K562 (cell line): ENCODE data around the gene CALM3. TPM values are rescaled to one million over a fixed set of nuclear protein-coding genes. Genes with fewer than 3 reads are reported as not detected.

Experiments
- ATAC-seq: fragments of 200-7000 bp; cut with Tn5 transposase; 3 replicates; pipeline ENCODE4 v1.9.1; 2020; ENCODE audit warnings: moderate library complexity
- BruUV-seq: library from RNA; stranded (reverse); fragments of 400-500 nt; replicated peaks from 2 replicates; lab custom pipeline; 2021; lab: Mats Ljungman, UMichigan
- CTCF ChIA-PET: fragments of 300-600 bp; formaldehyde crosslinking; extraction: SDS; loops from one replicate; lab custom pipeline; 2021; ENCODE audit warnings: low intra/inter-chr PET ratio; lab: Yijun Ruan, JAX
- POLR2A ChIA-PET: fragments of 300-600, 350-650 bp; sonication (Branson Sonifier 250); formaldehyde crosslinking; extraction: SDS; loops from one replicate; lab custom pipeline; 2021; ENCODE audit warnings: antibody characterized with exemption, inconsistent platforms; lab: Yijun Ruan, JAX
- DNase-seq, 4 experiments: peaks; one replicate each; pipeline versions ENCODE4 v3.0.0 to v3.0.0-alpha.2; 2011 to 2018; ENCODE audit warnings: low spot score in 3 of 4, mixed read lengths in 3 of 4; ENCODE audit errors: extremely low read depth in 1 of 4
- FAIRE-seq: peaks from 2 replicates; lab custom pipeline; 2011; peaks lifted over from hg19 to GRCh38; lab: Jason Lieb, UNC
- H2AFZ ChIP-seq: 2 replicates; pipeline ENCODE4 v1.6.0; 2011; ENCODE audit warnings: low read depth, low read length, control low read depth, inconsistent platforms
- H3K27ac ChIP-seq: fragments of 200-600 bp; 3 replicates; pipeline ENCODE4 v1.8.0; 2011; ENCODE audit warnings: low read depth, mild to moderate bottlenecking, control low read depth, inconsistent platforms, low read length, moderate library complexity, mixed read lengths; ENCODE audit errors: extremely low read depth
- H3K27me3 ChIP-seq, 2 experiments: fragments of 300-600 bp in 1 of 2; 2 replicates in 1 of 2; 3 replicates in 1 of 2; pipeline versions ENCODE4 v1.6.0 to v1.8.0; 2011; ENCODE audit warnings: inconsistent platforms in 2 of 2, low read length in 2 of 2, mild to moderate bottlenecking in 1 of 2, mixed read lengths in 1 of 2, moderate library complexity in 1 of 2; ENCODE audit not compliant: control insufficient read depth in 2 of 2, insufficient read depth in 2 of 2
- H3K36me3 ChIP-seq: fragments of 300-600 bp; 3 replicates; pipeline ENCODE4 v1.8.0; 2011; ENCODE audit warnings: mild to moderate bottlenecking, low read length, inconsistent platforms; ENCODE audit not compliant: control insufficient read depth, insufficient read depth
- H3K4me1 ChIP-seq, 2 experiments: fragments of 200-600 bp in 1 of 2; replicated peaks in 1 of 2; 2 replicates in 1 of 2; 3 replicates in 1 of 2; pipeline versions ENCODE4 v1.5.1 to v1.8.0; 2011; ENCODE audit warnings: inconsistent platforms in 2 of 2, low read length in 2 of 2, mild to moderate bottlenecking in 1 of 2, mixed read lengths in 1 of 2, moderate library complexity in 1 of 2; ENCODE audit not compliant: control insufficient read depth in 2 of 2, insufficient read depth in 2 of 2
- H3K4me2 ChIP-seq: 2 replicates; pipeline ENCODE4 v1.6.1; 2011; ENCODE audit warnings: low read length, control low read depth, inconsistent platforms, mixed read lengths; ENCODE audit not compliant: insufficient read depth
- H3K4me3 ChIP-seq: fragments of 200-600 bp; sonication (generic), shearing (Covaris generic); 2 replicates; pipeline ENCODE4 v1.5.1; 2016; ENCODE audit warnings: control low read depth, inconsistent platforms
- H3K79me2 ChIP-seq: fragments of 200-600 bp; 3 replicates; pipeline ENCODE4 v1.8.0; 2011; ENCODE audit warnings: low read length, inconsistent platforms; ENCODE audit not compliant: control insufficient read depth, insufficient read depth
- H3K9ac ChIP-seq, 2 experiments: 2 replicates each; pipeline versions ENCODE4 v1.6.0 to v1.6.1; 2011; ENCODE audit warnings: low read depth in 2 of 2, low read length in 2 of 2, control low read depth in 1 of 2, inconsistent platforms in 1 of 2, mild to moderate bottlenecking in 1 of 2, mixed read lengths in 1 of 2; ENCODE audit not compliant: insufficient read depth in 1 of 2
- H3K9me1 ChIP-seq: one replicate; pipeline ENCODE4 v1.6.0; 2011; ENCODE audit warnings: inconsistent platforms, mild to moderate bottlenecking, low read length, moderate library complexity; ENCODE audit not compliant: control insufficient read depth, insufficient read depth
- H3K9me3 ChIP-seq: replicated peaks from 2 replicates; pipeline ENCODE4 v1.5.1; 2011; ENCODE audit warnings: low read depth, low read length, inconsistent platforms; ENCODE audit not compliant: control insufficient read depth, insufficient read depth
- H4K20me1 ChIP-seq: replicated peaks from 2 replicates; pipeline ENCODE4 v1.6.1; 2011; ENCODE audit warnings: low read length, inconsistent platforms, mixed read lengths; ENCODE audit not compliant: control insufficient read depth, insufficient read depth
- ZNF282 ChIP-seq: sonication (generic); formaldehyde crosslinking; IDR thresholded peaks from 2 replicates; pipeline ENCODE4 v1.8.1; 2023; ENCODE audit warnings: missing genetic modification reagents
- ZNF584 ChIP-seq: fragments of 200-800 bp; sonication (Bioruptor generic); IDR thresholded peaks from 2 replicates; pipeline ENCODE4 v1.6.1; 2016; ENCODE audit warnings: low read depth, mild to moderate bottlenecking, missing genetic modification characterization, missing compliant biosample characterization
- WGBS: fragments of 100-300 bp; shearing (Covaris generic); methylation state at CpG from one replicate; pipeline ENCODE4 v1.1.6; 2016; ENCODE audit warnings: low coverage, mixed read lengths; ENCODE audit not compliant: insufficient coverage; ENCODE audit errors: missing lambda C conversion rate; 5-methylcytosine and 5-hydroxymethylcytosine counted together
- in situ Hi-C: fragments of 300-500 bp; cut with MboI; formaldehyde crosslinking; loops from 4 replicates; pipeline ENCODE4 v1.15.0; 2018; ENCODE audit warnings: inconsistent platforms, mixed read lengths
- intact Hi-C: fragments of 100-400 bp; cut with micrococcal nuclease; formaldehyde crosslinking; loops from 2 replicates; pipeline ENCODE4 v1.14.2; 2022
- polyA plus RNA-seq, 8 experiments: library from polyadenylated mRNA; depleted of rRNA in 4 of 8; stranded (reverse) in 5 of 8; unstranded in 3 of 8; fragments of >200 nt; fragmentation: Nextera tagmentation in 2 of 8; fragmentation: Illumina TruSeq in 1 of 8; extraction: Ambion mirVana in 2 of 8; extraction: Trizol in 1 of 8; gene quantifications; 2 replicates each; pipeline versions ENCODE4 v1.2.1 to v1.2.3, GENCODE V29; 2011 to 2014; ENCODE audit warnings: inconsistent platforms in 1 of 8, missing spikeins in 1 of 8
- total RNA-seq, 7 experiments: library from RNA; depleted of rRNA in 6 of 7; stranded (reverse); fragments of >200 nt in 6 of 7; fragmentation: Illumina TruSeq in 2 of 7; extraction: Trizol in 2 of 7; gene quantifications; 2 replicates each; pipeline versions ENCODE4 v1.2.1 to v1.2.3, GENCODE V29; 2011 to 2021; ENCODE audit warnings: low replicate concordance in 1 of 7
- TF ChIP-seq, protein P1 (sequence below): fragments of 250-450 bp; sonication (Bioruptor Pico); IDR thresholded peaks from 2 replicates; pipeline ENCODE4 v1.9.0; 2021; ENCODE audit warnings: mild to moderate bottlenecking, inconsistent platforms
- TF ChIP-seq, protein P2 (sequence below): fragments of 250-450 bp; sonication (Bioruptor Pico); IDR thresholded peaks from 2 replicates; pipeline ENCODE4 v1.5.0; 2022; ENCODE audit warnings: mild to moderate bottlenecking

Gene CALM3
- total and polyA plus RNA-seq, 9 of the 15 experiments (the other 6 are each of a cell fraction or from before 2014, with no cell fraction given): 34.6 to 350 (median 156) TPM

DNA sequence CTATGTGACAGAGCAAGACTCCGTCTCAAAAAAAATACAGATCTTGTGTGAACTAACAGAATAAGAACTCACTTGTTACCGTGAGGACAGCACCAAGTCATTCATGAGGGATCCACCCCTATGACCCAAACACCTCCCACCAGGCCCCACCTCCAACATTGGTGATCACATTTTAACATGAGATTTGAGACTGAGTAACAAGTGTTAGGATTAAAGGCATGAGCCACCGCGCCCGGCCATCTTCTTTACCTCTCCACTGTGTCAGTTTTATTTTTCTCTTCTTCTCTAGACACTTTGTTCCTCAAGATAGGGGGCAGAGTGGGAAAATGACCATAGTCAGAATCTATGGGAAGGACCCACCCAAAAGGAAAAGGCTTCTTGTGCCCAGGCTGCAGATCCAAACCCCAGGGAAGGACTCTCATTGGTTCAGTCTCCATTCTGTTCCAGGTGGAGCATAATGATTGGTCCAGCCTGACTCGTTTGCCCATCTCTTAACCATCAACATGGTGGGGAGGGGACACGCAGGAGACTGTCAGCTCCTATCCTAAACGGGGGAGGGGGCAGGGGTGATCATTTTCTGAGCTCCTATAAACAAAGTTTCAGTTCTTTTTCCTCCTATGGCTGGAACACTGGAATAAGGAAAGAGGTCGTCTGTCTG lies 1.3 kb upstream of the CALM3 start:
- H3K27me3 ChIP-seq: no peaks in the 10 kb centered on the region
- H2AFZ ChIP-seq: peak overlapping the region; percentile 100
- H4K20me1 ChIP-seq: peaks cover 20% of the 10 kb centered on the region
- WGBS: 58% methylated on average over 9 of the region's 9 CpGs
- peaks cover 37% of the 10 kb centered on the region for H3K79me2 ChIP-seq
- H3K36me3 ChIP-seq: peaks cover 20% of the 10 kb centered on the region; the same call in 1 of the 3 replicates
- CTCF ChIA-PET: interaction anchor here (0.6 kb wide), 1 partner anchor 252 kb away, joined by 3 read pairs; no protein-coding TSS in a partner anchor
- TF ChIP-seq, protein P1, sequence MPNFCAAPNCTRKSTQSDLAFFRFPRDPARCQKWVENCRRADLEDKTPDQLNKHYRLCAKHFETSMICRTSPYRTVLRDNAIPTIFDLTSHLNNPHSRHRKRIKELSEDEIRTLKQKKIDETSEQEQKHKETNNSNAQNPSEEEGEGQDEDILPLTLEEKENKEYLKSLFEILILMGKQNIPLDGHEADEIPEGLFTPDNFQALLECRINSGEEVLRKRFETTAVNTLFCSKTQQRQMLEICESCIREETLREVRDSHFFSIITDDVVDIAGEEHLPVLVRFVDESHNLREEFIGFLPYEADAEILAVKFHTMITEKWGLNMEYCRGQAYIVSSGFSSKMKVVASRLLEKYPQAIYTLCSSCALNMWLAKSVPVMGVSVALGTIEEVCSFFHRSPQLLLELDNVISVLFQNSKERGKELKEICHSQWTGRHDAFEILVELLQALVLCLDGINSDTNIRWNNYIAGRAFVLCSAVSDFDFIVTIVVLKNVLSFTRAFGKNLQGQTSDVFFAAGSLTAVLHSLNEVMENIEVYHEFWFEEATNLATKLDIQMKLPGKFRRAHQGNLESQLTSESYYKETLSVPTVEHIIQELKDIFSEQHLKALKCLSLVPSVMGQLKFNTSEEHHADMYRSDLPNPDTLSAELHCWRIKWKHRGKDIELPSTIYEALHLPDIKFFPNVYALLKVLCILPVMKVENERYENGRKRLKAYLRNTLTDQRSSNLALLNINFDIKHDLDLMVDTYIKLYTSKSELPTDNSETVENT (CRISPR knock-in tag): no peak
- no peak for TF ChIP-seq ZNF584 (CRISPR knock-in tag)
- no peak for TF ChIP-seq ZNF282 (CRISPR knock-in tag)
- TF ChIP-seq, protein P2, sequence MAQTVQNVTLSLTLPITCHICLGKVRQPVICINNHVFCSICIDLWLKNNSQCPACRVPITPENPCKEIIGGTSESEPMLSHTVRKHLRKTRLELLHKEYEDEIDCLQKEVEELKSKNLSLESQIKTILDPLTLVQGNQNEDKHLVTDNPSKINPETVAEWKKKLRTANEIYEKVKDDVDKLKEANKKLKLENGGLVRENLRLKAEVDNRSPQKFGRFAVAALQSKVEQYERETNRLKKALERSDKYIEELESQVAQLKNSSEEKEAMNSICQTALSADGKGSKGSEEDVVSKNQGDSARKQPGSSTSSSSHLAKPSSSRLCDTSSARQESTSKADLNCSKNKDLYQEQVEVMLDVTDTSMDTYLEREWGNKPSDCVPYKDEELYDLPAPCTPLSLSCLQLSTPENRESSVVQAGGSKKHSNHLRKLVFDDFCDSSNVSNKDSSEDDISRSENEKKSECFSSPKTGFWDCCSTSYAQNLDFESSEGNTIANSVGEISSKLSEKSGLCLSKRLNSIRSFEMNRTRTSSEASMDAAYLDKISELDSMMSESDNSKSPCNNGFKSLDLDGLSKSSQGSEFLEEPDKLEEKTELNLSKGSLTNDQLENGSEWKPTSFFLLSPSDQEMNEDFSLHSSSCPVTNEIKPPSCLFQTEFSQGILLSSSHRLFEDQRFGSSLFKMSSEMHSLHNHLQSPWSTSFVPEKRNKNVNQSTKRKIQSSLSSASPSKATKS (CRISPR knock-in tag): no peak
- H3K4me2 ChIP-seq: peak overlapping the region; percentile 98
- POLR2A ChIA-PET: interaction anchor here (0.8 to 1.7 kb wide), 8 partner anchors 8 to 267 kb away, joined by 3 to 7 read pairs (median 3); partner anchors contain the start of gene DACT3
- H3K9ac ChIP-seq: peak overlapping the region; percentile 99 to 100; a peak in 3 of 4 replicates
- no peak for DNase-seq
- peak overlapping the region; percentile 100 for H3K27ac ChIP-seq
- in situ Hi-C loops: no loop called here
- peak overlapping the region; percentile 79 for H3K4me3 ChIP-seq
- ATAC-seq: no peak
- peaks cover 15 to 43% of the 10 kb centered on the region in 2 experiments; a peak in 4 of 5 replicates for H3K4me1 ChIP-seq
- FAIRE-seq: no peak
- intact Hi-C loops: no loop called here
- no peaks in the 10 kb centered on the region for H3K9me1 ChIP-seq
- H3K9me3 ChIP-seq: peaks cover 11% of the 10 kb centered on the region
- no TSS peak for BruUV-seq
